IPS DF 6.9 (cell line): ENCODE data around the gene MAP2.

ENCODE experiments used
- DNase-seq: peaks from one replicate; pipeline ENCODE4 v3.0.0-alpha.2; 2013; ENCODE audit warnings: low read depth, low spot score
- H3K27ac ChIP-seq: one replicate; pipeline ENCODE4 v1.5.1; 2013; ENCODE audit warnings: low read length, control low read depth
- H3K27me3 ChIP-seq: 2 replicates; pipeline ENCODE4 v1.6.1; 2013; ENCODE audit warnings: mild to moderate bottlenecking, low read length; ENCODE audit not compliant: control insufficient read depth, insufficient read depth
- H3K36me3 ChIP-seq: 2 replicates; pipeline ENCODE4 v1.6.1; 2013; ENCODE audit warnings: low read length; ENCODE audit not compliant: control insufficient read depth, insufficient read depth
- H3K4me1 ChIP-seq: 2 replicates; pipeline ENCODE4 v1.6.1; 2013; ENCODE audit warnings: low read length; ENCODE audit not compliant: control insufficient read depth, insufficient read depth
- H3K4me3 ChIP-seq: 2 replicates; pipeline ENCODE4 v1.5.1; 2013; ENCODE audit warnings: mild to moderate bottlenecking, low read length
- H3K9me3 ChIP-seq: 2 replicates; pipeline ENCODE4 v1.6.1; 2013; ENCODE audit warnings: low read length, inconsistent platforms; ENCODE audit not compliant: control insufficient read depth, insufficient read depth
- WGBS: extraction: QIAGEN DNeasy Blood & Tissue Kit; methylation state at CpG from one replicate; pipeline ENCODE4 v1.1.7; 2013; ENCODE audit warnings: mixed read lengths, missing lambda C conversion rate; ENCODE audit not compliant: insufficient read length, insufficient coverage; 5-methylcytosine and 5-hydroxymethylcytosine counted together

Gene MAP2

DNA sequence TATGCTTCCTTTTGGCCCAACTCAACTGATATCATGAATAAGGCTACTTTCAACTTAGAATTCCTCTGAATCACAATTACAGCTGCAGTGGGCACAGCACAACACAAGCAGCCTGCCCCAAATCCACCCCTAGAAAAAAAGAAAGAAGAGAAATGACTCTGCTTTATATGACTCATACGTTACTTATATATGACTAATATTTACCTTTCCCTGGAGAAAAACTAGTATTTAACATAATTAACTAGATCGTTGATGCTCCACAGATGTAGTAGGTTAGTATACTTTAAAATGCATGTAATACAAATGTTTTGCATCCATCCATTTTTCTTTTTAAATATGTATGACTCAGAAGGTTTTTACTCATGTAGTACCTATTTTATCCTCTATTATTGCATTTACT is 214.5 kb downstream of the MAP2 start:
- Histone ChIP-seq H3K9me3 (no peaks in the 10 kb centered on the region), H3K36me3 (no peaks in the 10 kb centered on the region), H3K27me3 (no peaks in the 10 kb centered on the region), H3K4me1 (no peaks in the 10 kb centered on the region), H3K4me3 (no peak overlapping the region), H3K27ac (no peak overlapping the region)
- no peak for DNase-seq
- no CpG with 5 or more reads among the region's 2 CpGs for WGBS

DNA sequence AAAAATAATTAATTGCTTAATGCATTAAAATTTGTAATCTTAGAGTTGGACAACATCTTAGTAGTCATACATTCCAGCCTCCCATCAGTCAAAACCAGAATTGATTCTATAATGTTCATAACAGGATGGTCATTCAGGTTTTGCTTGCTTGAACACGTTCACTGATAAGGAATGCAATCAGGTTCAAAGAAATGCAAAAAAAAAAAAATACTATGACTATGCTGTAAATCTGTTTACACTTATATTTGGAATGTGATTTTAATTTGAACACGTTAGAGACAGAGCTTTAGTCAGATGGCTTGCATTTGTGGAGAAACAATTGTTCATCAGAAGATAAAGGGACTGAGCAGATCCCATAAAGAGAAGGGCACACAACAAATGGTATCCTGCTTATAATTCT is 216.5 kb downstream of the MAP2 start:
- DNase-seq, result no peak
- Histone ChIP-seq H3K4me1 (no peaks in the 10 kb centered on the region), H3K9me3 (no peaks in the 10 kb centered on the region), H3K27me3 (no peaks in the 10 kb centered on the region), H3K27ac (no peak overlapping the region), H3K36me3 (no peaks in the 10 kb centered on the region), H3K4me3 (no peak overlapping the region)
- WGBS, result no CpG with 5 or more reads among the region's 2 CpGs

- no peaks in the 10 kb centered on the region for H3K27me3 ChIP-seq
- no peaks in the 10 kb centered on the region for H3K36me3 ChIP-seq
- no peak for DNase-seq
- H3K4me1 ChIP-seq, result no peaks in the 10 kb centered on the region
- H3K27ac ChIP-seq, result no peak overlapping the region
- WGBS, result no CpG with 5 or more reads among the region's 3 CpGs
- no peak overlapping the region for H3K4me3 ChIP-seq
- no peaks in the 10 kb centered on the region for H3K9me3 ChIP-seq
These were observed 218.4 kb downstream of the MAP2 start for GRCh38 chr2:209642146-209642820.

- H3K9me3 ChIP-seq, result no peaks in the 10 kb centered on the region
- no peak overlapping the region for H3K27ac ChIP-seq
- no peak for DNase-seq
- no peak overlapping the region for H3K4me3 ChIP-seq
- no peaks in the 10 kb centered on the region for H3K27me3 ChIP-seq
- no peaks in the 10 kb centered on the region for H3K36me3 ChIP-seq
- H3K4me1 ChIP-seq, result no peaks in the 10 kb centered on the region
These were observed 221.0 kb downstream of the MAP2 start for GRCh38 chr2:209644842-209645241.

DNA sequence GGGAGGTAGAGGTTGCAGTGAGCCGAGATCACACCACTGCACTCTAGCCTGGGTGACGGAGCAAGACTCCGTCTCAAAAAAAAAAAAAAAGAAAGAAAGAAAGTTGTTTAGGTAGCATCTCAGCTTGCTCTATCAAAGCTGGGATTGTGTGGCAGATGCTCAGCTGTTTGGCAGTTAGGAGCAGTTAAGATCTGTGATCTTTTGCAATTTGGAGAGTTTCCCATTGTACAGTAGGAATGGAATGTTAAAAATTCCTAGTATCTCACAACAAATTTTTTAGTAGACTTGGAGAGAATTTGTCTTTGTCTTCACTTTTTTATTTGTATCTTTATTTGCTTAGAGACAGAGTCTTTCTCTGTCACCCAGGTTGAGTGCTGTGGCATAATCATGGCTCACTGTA is 224.9 kb downstream of the MAP2 start:
- no peak for DNase-seq
- H3K27ac ChIP-seq, result no peak overlapping the region
- peaks cover 1% of the 10 kb centered on the region; the same call in 1 of the 2 replicates for H3K4me1 ChIP-seq
- no peak overlapping the region for H3K4me3 ChIP-seq
- no peaks in the 10 kb centered on the region for H3K27me3 ChIP-seq
- H3K36me3 ChIP-seq, result no peaks in the 10 kb centered on the region
- no CpG with 5 or more reads among the region's 3 CpGs for WGBS
- no peaks in the 10 kb centered on the region for H3K9me3 ChIP-seq

GRCh38 chr2:209653134-209653533 is 229.3 kb downstream of the MAP2 start:
- H3K4me3 ChIP-seq, result no peak overlapping the region
- no peaks in the 10 kb centered on the region for H3K9me3 ChIP-seq
- H3K4me1 ChIP-seq, result peaks cover 1% of the 10 kb centered on the region; the same call in 1 of the 2 replicates
- H3K27ac ChIP-seq, result no peak overlapping the region
- WGBS, result no CpG with 5 or more reads among the region's 6 CpGs
- no peaks in the 10 kb centered on the region for H3K36me3 ChIP-seq
- no peaks in the 10 kb centered on the region for H3K27me3 ChIP-seq
- DNase-seq, result no peak

DNA sequence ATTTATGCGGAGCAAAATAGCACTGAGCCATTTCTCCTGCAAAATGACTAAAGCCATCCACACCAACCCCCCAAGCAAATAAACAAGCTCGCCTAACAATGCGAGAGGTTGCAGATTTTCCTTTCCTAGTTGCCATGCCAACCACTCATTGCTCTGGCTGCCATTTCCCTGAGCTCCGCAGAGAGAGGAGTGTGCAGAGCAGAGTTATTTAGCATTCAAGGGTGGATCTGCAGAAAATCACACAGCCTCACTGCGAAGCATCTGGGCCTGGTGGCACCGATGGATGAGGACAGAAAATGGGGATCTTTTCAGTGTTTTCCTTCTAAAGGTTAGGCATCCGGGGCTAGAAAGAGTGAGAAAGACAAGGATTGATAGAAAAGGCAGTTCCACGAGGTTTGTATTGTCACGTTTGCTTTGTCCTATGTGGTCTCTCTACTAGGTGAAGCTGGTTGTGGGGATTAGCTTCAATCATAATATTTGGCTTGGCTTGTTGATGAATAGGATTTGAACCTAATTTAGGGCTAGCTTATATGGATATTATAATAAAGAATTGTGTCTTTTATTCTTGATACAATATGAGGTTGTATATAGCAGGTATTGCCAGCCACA is 237.5 kb downstream of the MAP2 start:
- no CpG with 5 or more reads among the region's 9 CpGs for WGBS
- H3K9me3 ChIP-seq, result no peaks in the 10 kb centered on the region
- H3K4me3 ChIP-seq, result no peak overlapping the region
- DNase-seq, result peak; percentile 18
- H3K27ac ChIP-seq, result no peak overlapping the region
- peaks cover 2% of the 10 kb centered on the region; the same call in 1 of the 2 replicates for H3K4me1 ChIP-seq
- no peaks in the 10 kb centered on the region for H3K36me3 ChIP-seq
- H3K27me3 ChIP-seq, result no peaks in the 10 kb centered on the region

GRCh38 chr2:209662021-209662420 is 238.2 kb downstream of the MAP2 start:
- Histone ChIP-seq H3K4me1 (peaks cover 2% of the 10 kb centered on the region; the same call in 1 of the 2 replicates), H3K9me3 (no peaks in the 10 kb centered on the region), H3K27ac (no peak overlapping the region), H3K4me3 (no peak overlapping the region), H3K27me3 (no peaks in the 10 kb centered on the region), H3K36me3 (no peaks in the 10 kb centered on the region)
- no CpG with 5 or more reads among the region's 7 CpGs for WGBS
- DNase-seq, result no peak

- no peaks in the 10 kb centered on the region for H3K27me3 ChIP-seq
- no peak overlapping the region for H3K4me3 ChIP-seq
- no CpG with 5 or more reads among the region's 5 CpGs for WGBS
- no peaks in the 10 kb centered on the region for H3K9me3 ChIP-seq
- H3K27ac ChIP-seq, result no peak overlapping the region
- H3K4me1 ChIP-seq, result peaks cover 2% of the 10 kb centered on the region; the same call in 1 of the 2 replicates
- no peak for DNase-seq
- no peaks in the 10 kb centered on the region for H3K36me3 ChIP-seq
These were observed 239.3 kb downstream of the MAP2 start for GRCh38 chr2:209663139-209663538.

GRCh38 chr2:209663656-209664055 is 239.8 kb downstream of the MAP2 start:
- DNase-seq, result no peak
- no CpG with 5 or more reads among the region's 4 CpGs for WGBS
- no peaks in the 10 kb centered on the region for H3K36me3 ChIP-seq
- H3K9me3 ChIP-seq, result no peaks in the 10 kb centered on the region
- no peak overlapping the region for H3K4me3 ChIP-seq
- no peak overlapping the region for H3K27ac ChIP-seq
- peaks cover 2% of the 10 kb centered on the region; the same call in 1 of the 2 replicates for H3K4me1 ChIP-seq
- no peaks in the 10 kb centered on the region for H3K27me3 ChIP-seq

DNA sequence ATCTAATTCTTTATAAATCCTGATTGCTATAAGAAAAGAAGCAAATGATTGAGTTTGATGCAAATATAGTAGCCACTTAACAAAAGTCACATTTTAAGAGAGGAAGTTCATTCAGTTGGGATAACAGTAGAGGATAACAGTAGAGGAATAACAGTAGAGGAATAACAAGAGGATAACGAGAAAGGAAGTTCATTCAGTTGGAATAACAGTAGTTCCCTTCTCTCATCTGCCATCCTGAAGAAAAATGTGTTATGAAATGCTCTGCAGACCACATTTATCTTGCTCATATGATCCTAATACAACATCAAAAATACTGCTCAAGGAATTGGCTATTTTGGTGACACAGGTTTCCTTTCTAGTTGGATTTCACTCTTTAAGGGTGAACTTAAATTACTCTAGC is 242.4 kb downstream of the MAP2 start:
- Histone ChIP-seq H3K36me3 (no peaks in the 10 kb centered on the region), H3K27me3 (no peaks in the 10 kb centered on the region), H3K4me1 (peaks cover 2% of the 10 kb centered on the region; the same call in 1 of the 2 replicates), H3K4me3 (no peak overlapping the region), H3K27ac (no peak overlapping the region), H3K9me3 (no peaks in the 10 kb centered on the region)
- DNase-seq, result no peak
- WGBS, result no CpG with 5 or more reads among the region's 1 CpG
